HG03039 (cell line): ENCODE data around the gene CDC26.

Experiments used
- ATAC-seq: cut with Tn5 transposase; IDR thresholded peaks from one replicate; pipeline ENCODE4 v1.9.1; 2021; ENCODE audit warnings: mild to moderate bottlenecking, moderate library complexity; ENCODE audit not compliant: unreplicated experiment

CDC26 gene

GRCh38 chr9:113275157-113276131 is at the start of gene CDC26, which contains the start of gene PRPF4:
TSS of gene CDC26 (minus strand) at chr9:113275572. CDS start at chr9:113272507, 3,065 bp downstream.
TSS of gene PRPF4 (plus strand) at chr9:113275658. CDS start at chr9:113275744, 86 bp downstream.
- peak; percentile 96 for ATAC-seq

- ATAC-seq = no peak
Measured at GRCh38 chr9:113322671-113323070, 47.3 kb upstream of the CDC26 start.

GRCh38 chr9:113320051-113320450 is 44.7 kb upstream of the CDC26 start:
- ATAC-seq = no peak

GRCh38 chr9:113319054-113319453 is 43.7 kb upstream of the CDC26 start:
- no peak for ATAC-seq

- no peak for ATAC-seq
Measured at GRCh38 chr9:113317777-113318176, 42.4 kb upstream of the CDC26 start.

GRCh38 chr9:113316030-113316429 is 40.7 kb upstream of the CDC26 start:
- ATAC-seq = no peak

- no peak for ATAC-seq
Measured at GRCh38 chr9:113315231-113315630, 39.9 kb upstream of the CDC26 start.

- no peak for ATAC-seq
Measured at GRCh38 chr9:113313261-113313660, 37.9 kb upstream of the CDC26 start.

- no peak for ATAC-seq
Measured at GRCh38 chr9:113311961-113312360, 36.6 kb upstream of the CDC26 start.

- no peak for ATAC-seq
Measured at GRCh38 chr9:113310538-113310937, 35.2 kb upstream of the CDC26 start.

- ATAC-seq = no peak
Measured at GRCh38 chr9:113309204-113309813, 33.9 kb upstream of the CDC26 start.

GRCh38 chr9:113307396-113307975 is 32.1 kb upstream of the CDC26 start:
- ATAC-seq = no peak

- ATAC-seq = no peak
Measured at GRCh38 chr9:113306566-113306965, 31.2 kb upstream of the CDC26 start.

- ATAC-seq = no peak
Measured at GRCh38 chr9:113302792-113303418, 27.5 kb upstream of the CDC26 start, which contains the start of gene RNF183. TSS of gene RNF183 (minus strand) at chr9:113303376. CDS start at chr9:113298184, 5,192 bp downstream.

GRCh38 chr9:113301548-113301947 is 26.2 kb upstream of the CDC26 start:
- no peak for ATAC-seq

GRCh38 chr9:113299800-113300292 is 24.5 kb upstream of the CDC26 start:
- no peak for ATAC-seq

GRCh38 chr9:113298924-113299770 is 23.8 kb upstream of the CDC26 start:
- ATAC-seq = no peak

- no peak for ATAC-seq
Measured at GRCh38 chr9:113298311-113298710, 22.9 kb upstream of the CDC26 start.

- ATAC-seq = no peak
Measured at GRCh38 chr9:113296796-113297558, 21.6 kb upstream of the CDC26 start.
